Measurements from ENCODE around the gene MCF2L.
"Not testable (repeated sequence)": the region's sequence is repeated elsewhere in the genome, so short reads cannot be mapped to it uniquely, and the experiment has no call there.

The MCF2L gene, protein sequence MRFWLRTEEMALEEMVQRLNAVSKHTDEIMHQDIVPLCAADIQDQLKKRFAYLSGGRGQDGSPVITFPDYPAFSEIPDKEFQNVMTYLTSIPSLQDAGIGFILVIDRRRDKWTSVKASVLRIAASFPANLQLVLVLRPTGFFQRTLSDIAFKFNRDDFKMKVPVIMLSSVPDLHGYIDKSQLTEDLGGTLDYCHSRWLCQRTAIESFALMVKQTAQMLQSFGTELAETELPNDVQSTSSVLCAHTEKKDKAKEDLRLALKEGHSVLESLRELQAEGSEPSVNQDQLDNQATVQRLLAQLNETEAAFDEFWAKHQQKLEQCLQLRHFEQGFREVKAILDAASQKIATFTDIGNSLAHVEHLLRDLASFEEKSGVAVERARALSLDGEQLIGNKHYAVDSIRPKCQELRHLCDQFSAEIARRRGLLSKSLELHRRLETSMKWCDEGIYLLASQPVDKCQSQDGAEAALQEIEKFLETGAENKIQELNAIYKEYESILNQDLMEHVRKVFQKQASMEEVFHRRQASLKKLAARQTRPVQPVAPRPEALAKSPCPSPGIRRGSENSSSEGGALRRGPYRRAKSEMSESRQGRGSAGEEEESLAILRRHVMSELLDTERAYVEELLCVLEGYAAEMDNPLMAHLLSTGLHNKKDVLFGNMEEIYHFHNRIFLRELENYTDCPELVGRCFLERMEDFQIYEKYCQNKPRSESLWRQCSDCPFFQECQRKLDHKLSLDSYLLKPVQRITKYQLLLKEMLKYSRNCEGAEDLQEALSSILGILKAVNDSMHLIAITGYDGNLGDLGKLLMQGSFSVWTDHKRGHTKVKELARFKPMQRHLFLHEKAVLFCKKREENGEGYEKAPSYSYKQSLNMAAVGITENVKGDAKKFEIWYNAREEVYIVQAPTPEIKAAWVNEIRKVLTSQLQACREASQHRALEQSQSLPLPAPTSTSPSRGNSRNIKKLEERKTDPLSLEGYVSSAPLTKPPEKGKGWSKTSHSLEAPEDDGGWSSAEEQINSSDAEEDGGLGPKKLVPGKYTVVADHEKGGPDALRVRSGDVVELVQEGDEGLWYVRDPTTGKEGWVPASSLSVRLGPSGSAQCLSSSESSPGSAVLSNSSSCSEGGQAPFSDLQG

GRCh38 chr13:112968910-112969691 is at the start of gene MCF2L:
Gene MCF2L, plus strand, starts transcription at chr13:112969214. Its CDS starts 166 bp downstream, at chr13:112969380.
- peak; percentile 86 for DNase-seq

GRCh38 chr13:112923962-112924361 is 45.1 kb upstream of the MCF2L start:
- DNase-seq = no peak

GRCh38 chr13:112924365-112924764 is 44.6 kb upstream of the MCF2L start:
- no peak for DNase-seq

- no peak for DNase-seq
These were observed 43.0 kb upstream of the MCF2L start for GRCh38 chr13:112926003-112926402.

GRCh38 chr13:112926993-112927392 is 42.0 kb upstream of the MCF2L start:
- DNase-seq = no peak

DNA sequence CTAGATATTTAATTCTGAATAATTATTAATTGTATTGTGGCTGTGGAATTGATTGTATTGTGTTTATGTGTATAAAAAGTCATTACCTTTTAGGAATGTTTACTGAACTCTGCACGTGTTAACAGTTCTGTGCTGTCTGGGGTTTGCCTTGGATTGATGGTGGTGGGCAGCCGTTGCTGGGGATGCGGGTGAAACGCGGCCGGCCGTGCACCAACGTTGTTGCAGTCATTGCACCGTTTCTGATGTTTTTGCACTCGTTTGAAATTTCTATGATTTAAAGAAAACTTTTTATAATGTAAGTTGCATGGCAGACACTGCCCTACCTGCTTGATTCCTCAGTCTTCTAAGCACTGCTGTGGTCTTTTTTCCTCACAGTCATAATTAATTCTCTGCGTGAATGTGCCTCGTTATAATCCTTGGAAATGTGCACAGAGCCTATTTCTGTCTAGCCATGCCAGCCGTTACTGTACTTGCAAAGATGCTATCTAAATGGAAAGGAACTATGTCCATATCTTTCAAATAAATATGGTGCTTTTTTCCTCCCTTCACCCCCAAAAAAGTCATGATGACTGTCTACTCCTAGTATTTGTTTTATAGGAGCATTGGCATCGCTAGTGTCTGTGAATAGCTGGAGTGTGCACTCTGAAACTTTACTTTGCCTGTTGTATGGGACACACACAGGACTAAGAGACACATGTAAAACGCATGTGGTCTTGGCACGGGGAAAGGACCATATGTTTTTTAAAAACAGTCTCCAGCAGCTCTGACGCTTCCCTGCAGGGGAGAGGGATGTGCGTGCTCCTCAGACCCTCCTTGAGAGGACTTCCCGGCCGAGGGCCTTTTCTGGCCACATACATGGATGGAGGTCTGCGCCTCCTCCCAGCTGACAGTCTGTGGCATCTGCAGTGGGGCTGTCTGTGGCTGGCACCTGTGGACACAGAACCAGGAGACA is 40.7 kb upstream of the MCF2L start:
- no peak for DNase-seq

DNA sequence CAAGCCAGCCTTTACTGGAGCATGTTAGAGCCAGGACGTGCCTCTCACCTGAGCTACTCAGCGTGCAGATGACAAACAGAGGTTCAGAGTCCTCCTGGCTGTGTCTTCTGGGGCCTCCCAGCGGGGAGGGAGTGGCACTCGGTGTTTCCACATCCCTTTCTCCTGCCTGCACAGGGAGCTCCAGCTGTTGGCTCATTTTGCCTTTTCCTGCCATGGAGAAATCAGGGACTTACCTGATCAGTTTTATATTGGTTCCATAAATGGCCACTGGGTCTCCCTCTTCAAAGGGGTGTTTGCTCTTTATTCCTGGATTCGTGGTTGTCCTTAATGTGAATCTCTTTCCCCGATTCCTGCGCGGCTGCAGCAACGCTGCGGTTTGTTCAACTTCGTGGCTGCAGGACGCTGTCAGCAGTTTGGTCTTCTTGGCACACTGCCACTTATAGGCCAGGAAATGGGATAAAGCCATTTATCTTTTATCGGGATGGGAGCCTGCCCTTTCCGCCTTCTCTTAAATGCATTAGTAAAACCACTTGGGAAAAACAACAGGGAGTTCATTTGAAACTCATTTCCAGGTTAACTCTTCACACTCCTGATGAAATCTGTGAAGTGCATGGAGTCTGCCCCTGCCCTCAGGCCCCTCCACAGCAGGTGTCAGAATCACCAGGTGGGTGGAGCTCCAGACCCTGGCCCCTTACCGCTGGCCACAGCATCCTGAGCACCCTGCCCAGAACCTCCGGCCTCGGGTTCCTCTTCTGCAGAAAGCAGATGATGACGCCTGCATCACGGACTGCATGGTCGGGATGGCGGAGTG is 39.8 kb upstream of the MCF2L start:
- peak; percentile 65 for DNase-seq

GRCh38 chr13:112929783-112930055 is 39.3 kb upstream of the MCF2L start:
- no peak for DNase-seq

DNA sequence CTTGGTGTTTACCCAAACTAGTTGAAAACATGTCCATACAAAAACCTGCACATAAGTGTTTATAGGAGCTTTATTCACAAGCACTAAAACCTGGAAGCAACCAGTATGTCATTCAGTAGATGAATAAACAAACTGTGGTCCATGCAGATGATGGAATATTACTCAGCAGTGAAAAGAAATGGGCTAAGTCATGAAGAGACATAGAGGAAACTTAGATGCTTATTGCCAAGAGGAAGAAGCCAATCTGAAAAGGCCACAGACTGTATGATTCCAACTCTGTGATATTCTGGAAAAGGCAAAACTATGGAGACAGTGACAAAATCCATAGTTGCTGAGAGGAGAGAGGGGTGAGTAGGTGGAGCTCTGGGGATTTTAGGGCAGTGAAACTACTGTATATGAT is 38.8 kb upstream of the MCF2L start:
- DNase-seq = no peak

GRCh38 chr13:112931028-112931934 is 37.7 kb upstream of the MCF2L start:
- peak; percentile 85 for DNase-seq

DNA sequence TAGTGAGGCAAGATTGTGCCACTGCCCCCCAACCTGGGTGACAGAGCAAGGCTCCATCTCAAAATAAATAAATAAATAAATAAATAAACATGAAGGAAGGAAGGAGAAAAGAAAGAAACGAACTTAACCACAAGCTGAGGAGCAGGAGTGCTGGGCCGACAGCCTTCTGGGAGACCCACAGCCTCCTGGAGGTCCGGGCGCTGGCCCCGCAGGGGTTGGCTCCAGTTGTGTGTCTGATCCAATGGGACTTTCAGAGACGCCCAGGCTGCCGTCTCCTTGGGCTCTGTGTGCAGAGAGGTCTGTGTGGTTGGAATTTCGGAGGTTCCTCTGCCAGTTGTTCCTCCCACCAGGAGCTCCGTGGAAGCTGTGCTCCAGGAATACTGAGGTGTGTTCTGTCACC is 36.0 kb upstream of the MCF2L start:
- no peak for DNase-seq

GRCh38 chr13:112933649-112934048 is 35.4 kb upstream of the MCF2L start:
- DNase-seq = no peak

GRCh38 chr13:112934078-112934477 is 34.9 kb upstream of the MCF2L start:
- DNase-seq = no peak

GRCh38 chr13:112938680-112939079 is 30.3 kb upstream of the MCF2L start:
- DNase-seq = no peak

- DNase-seq = peak; percentile 72
These were observed 28.8 kb upstream of the MCF2L start for GRCh38 chr13:112940236-112940635.

- no peak for DNase-seq
These were observed 27.7 kb upstream of the MCF2L start for GRCh38 chr13:112941349-112941748.

- not testable (repeated sequence) for DNase-seq
These were observed 27.2 kb upstream of the MCF2L start for GRCh38 chr13:112941765-112942164.

DNA sequence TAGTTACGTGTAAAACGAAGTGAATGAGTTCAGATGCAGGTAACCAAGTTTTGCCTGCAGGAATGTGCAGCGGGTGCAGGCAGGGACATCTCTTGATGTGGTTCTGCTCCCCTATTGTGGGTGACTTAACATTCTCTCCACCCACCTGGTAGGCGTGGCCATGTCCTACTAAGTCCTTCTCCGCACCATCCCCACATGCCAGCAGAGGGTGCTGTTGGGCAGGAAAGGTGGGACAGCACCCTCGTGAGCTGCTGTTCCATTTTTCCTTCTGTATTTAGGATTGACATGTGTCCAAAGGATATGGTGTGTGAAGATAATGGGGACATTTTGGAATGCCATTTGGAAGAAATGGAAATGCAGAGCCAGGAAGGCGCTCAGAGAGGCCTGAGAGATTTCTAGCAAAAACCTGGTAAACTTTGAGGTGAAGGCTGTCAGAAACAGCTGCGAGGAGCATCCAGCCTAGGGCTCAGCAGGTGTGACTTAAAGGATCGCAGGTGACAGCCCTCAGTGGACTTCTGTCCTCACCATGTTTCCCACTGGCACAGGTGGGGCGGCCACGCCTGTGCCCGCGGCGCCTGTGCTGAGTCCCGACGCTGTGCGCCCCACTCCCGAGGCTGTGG is 26.2 kb upstream of the MCF2L start:
- DNase-seq = peak; percentile 96
